K562 (cell line): ENCODE data around the gene KLK14.

Experiments
- BCLAF1 ChIP-seq, 2 experiments: fragments of 450-650 bp in 1 of 2; IDR thresholded peaks; 2 replicates each; pipeline ENCODE4 v1.6.1; 2011 to 2017; ENCODE audit warnings: low read depth in 2 of 2, antibody characterized with exemption in 1 of 2, borderline replicate concordance in 1 of 2, low read length in 1 of 2, mild to moderate bottlenecking in 1 of 2, mixed read lengths in 1 of 2; ENCODE audit not compliant: control insufficient read depth in 1 of 2
- DMBX1 ChIP-seq: fragments of 250-450 bp; sonication (Bioruptor Pico); IDR thresholded peaks from 2 replicates; pipeline ENCODE4 v1.8.0; 2022; ENCODE audit warnings: inconsistent platforms, mild to moderate bottlenecking, moderate library complexity, borderline replicate concordance
- EZH2 ChIP-seq: IDR thresholded peaks from 2 replicates; pipeline ENCODE4 v1.6.1; 2012; ENCODE audit warnings: low read depth, mild to moderate bottlenecking, inconsistent platforms, low read length, borderline replicate concordance
- FOS ChIP-seq: IDR thresholded peaks from 3 replicates; pipeline ENCODE4 v1.6.1; 2011; ENCODE audit not compliant: insufficient read length; ENCODE audit errors: extremely low read depth
- NR3C1 ChIP-seq: sonication (generic); formaldehyde crosslinking; IDR thresholded peaks from 2 replicates; pipeline ENCODE4 v1.8.1; 2022; ENCODE audit warnings: missing genetic modification reagents
- POLR2AphosphoS5 ChIP-seq: IDR thresholded peaks from 2 replicates; pipeline ENCODE4 v1.6.1; 2011; ENCODE audit warnings: mild to moderate bottlenecking, low read depth, low read length, moderate library complexity; ENCODE audit not compliant: control insufficient read depth, insufficient read depth
- SP1 ChIP-seq: sonication (generic); formaldehyde crosslinking; IDR thresholded peaks from 2 replicates; pipeline ENCODE4 v1.8.1; 2022; ENCODE audit warnings: mild to moderate bottlenecking, missing genetic modification reagents
- TCF7 ChIP-seq: sonication (generic); IDR thresholded peaks from 2 replicates; pipeline ENCODE4 v1.6.1; 2016; ENCODE audit warnings: antibody characterized with exemption, borderline replicate concordance
- ZNF175 ChIP-seq: fragments of 200-800 bp; sonication (Bioruptor generic); IDR thresholded peaks from 2 replicates; pipeline ENCODE4 v1.6.1; 2016; ENCODE audit warnings: low read depth, mild to moderate bottlenecking, missing genetic modification characterization, missing compliant biosample characterization
- ZNF24 ChIP-seq: fragments of 450-650 bp; IDR thresholded peaks from 2 replicates; pipeline ENCODE4 v1.6.1; 2016
- ZNF77 ChIP-seq: fragments of 250-450 bp; sonication (Bioruptor Pico); IDR thresholded peaks from 2 replicates; pipeline ENCODE4 v1.5.0; 2020
- TF ChIP-seq, protein P1 (sequence below): fragments of 250-450 bp; sonication (Bioruptor Pico); IDR thresholded peaks from 2 replicates; pipeline ENCODE4 v1.8.0; 2022; ENCODE audit warnings: inconsistent platforms
- TF ChIP-seq, protein P2 (sequence below): sonication (generic); formaldehyde crosslinking; IDR thresholded peaks from 2 replicates; pipeline ENCODE4 v1.8.0; 2022; ENCODE audit warnings: missing genetic modification reagents, mild to moderate bottlenecking, borderline replicate concordance
- TF ChIP-seq, protein P3 (sequence below): fragments of 450-650 bp; IDR thresholded peaks from 2 replicates; pipeline ENCODE4 v1.6.1; 2016; ENCODE audit warnings: antibody characterized with exemption

DNA sequence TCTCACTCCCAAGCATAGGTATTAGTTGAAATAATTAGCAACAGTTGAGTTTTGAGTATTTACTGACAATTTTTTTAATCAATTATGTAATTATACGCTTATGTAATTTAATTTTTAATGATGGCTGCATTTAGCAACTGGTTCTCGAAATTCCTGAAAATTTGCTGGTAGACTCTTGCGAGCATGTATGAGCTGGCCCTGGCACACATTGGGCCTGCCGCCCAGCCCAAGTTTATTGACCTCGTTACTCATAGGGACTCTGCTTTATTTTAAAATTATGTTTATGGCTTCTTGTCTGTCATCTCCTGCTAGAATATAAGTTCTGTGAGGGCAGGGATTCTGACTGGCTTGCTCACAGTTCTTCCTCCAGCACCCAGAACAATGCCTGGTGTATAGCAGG is 6.7 kb downstream of the KLK14 start:
- TF ChIP-seq ZNF24 (no peak), EZH2 (no peak), SP1 (CRISPR knock-in tag) (no peak), ZNF175 (CRISPR knock-in tag) (no peak), TCF7 (no peak), FOS (no peak), ZNF77 (CRISPR knock-in tag) (no peak), DMBX1 (CRISPR knock-in tag) (no peak), BCLAF1 (IDR thresholded peaks at IDR 0.05; ENCODE audit: borderline replicate concordance in 1 of 2, control insufficient read depth in 1 of 2, low read depth in 2 of 2, low read length in 1 of 2) (no peak), POLR2AphosphoS5 (no peak), NR3C1 (no peak)
- TF ChIP-seq, protein P1, sequence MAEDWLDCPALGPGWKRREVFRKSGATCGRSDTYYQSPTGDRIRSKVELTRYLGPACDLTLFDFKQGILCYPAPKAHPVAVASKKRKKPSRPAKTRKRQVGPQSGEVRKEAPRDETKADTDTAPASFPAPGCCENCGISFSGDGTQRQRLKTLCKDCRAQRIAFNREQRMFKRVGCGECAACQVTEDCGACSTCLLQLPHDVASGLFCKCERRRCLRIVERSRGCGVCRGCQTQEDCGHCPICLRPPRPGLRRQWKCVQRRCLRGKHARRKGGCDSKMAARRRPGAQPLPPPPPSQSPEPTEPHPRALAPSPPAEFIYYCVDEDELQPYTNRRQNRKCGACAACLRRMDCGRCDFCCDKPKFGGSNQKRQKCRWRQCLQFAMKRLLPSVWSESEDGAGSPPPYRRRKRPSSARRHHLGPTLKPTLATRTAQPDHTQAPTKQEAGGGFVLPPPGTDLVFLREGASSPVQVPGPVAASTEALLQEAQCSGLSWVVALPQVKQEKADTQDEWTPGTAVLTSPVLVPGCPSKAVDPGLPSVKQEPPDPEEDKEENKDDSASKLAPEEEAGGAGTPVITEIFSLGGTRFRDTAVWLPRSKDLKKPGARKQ (CRISPR knock-in tag) = no peak
- TF ChIP-seq, protein P2, sequence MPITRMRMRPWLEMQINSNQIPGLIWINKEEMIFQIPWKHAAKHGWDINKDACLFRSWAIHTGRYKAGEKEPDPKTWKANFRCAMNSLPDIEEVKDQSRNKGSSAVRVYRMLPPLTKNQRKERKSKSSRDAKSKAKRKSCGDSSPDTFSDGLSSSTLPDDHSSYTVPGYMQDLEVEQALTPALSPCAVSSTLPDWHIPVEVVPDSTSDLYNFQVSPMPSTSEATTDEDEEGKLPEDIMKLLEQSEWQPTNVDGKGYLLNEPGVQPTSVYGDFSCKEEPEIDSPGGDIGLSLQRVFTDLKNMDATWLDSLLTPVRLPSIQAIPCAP (CRISPR knock-in tag) = no peak
- TF ChIP-seq, protein P3, sequence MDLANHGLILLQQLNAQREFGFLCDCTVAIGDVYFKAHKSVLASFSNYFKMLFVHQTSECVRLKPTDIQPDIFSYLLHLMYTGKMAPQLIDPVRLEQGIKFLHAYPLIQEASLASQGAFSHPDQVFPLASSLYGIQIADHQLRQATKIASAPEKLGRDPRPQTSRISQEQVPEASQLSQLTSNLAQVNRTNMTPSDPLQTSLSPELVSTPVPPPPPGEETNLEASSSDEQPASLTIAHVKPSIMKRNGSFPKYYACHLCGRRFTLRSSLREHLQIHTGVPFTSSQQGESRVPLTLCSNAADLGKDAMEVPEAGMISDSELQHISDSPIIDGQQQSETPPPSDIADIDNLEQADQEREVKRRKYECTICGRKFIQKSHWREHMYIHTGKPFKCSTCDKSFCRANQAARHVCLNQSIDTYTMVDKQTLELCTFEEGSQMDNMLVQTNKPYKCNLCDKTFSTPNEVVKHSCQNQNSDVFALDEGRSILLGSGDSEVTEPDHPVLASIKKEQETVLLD = no peak
